Upper lobe of left lung (tissue), 6 donors: ENCODE measurements around the gene FAM229A. TPM values are rescaled to one million over a fixed set of nuclear protein-coding genes. Genes with fewer than 3 reads are reported as not detected.
"Not testable (repeated sequence)": the region's sequence is repeated elsewhere in the genome, so short reads cannot be mapped to it uniquely, and the experiment has no call there.

Experiments used
- ATAC-seq, 2 donors: fragments of 200-7000 bp; cut with Tn5 transposase; one replicate each; pipeline ENCODE4 v1.9.1; 2022; ENCODE audit warnings: mild to moderate bottlenecking in 2 of 2, moderate library complexity in 2 of 2; ENCODE audit not compliant: low FRiP score in 2 of 2
- DNase-seq, 2 donors: peaks; one replicate each; pipeline ENCODE4 v3.0.0-alpha.2; 2019 to 2020
- H3K27ac ChIP-seq, 4 donors: fragments of 200-600 bp; sonication (generic); one replicate each; pipeline ENCODE4 v1.5.1; 2016 to 2019
- H3K27me3 ChIP-seq, 4 donors: fragments of 200-600 bp; sonication (generic); one replicate each; pipeline ENCODE4 v1.5.1; 2017 to 2019
- H3K36me3 ChIP-seq, 4 donors: fragments of 200-600 bp; sonication (generic); one replicate each; pipeline ENCODE4 v1.5.1; 2016 to 2019
- H3K4me1 ChIP-seq, 4 donors: fragments of 200-600 bp; sonication (generic); one replicate each; pipeline ENCODE4 v1.5.1; 2018 to 2019
- H3K4me3 ChIP-seq, 4 donors: fragments of 200-600 bp; sonication (generic); one replicate each; pipeline ENCODE4 v1.5.1; 2017 to 2019; ENCODE audit warnings: mild to moderate bottlenecking in 2 of 4, moderate library complexity in 1 of 4
- H3K9me3 ChIP-seq, 4 donors: fragments of 200-600 bp; sonication (generic); one replicate each; pipeline ENCODE4 v1.5.1; 2018 to 2019
- EP300 ChIP-seq, 4 donors: sonication (generic); formaldehyde crosslinking; IDR thresholded peaks; one replicate each; pipeline ENCODE4 v1.5.1; 2017; ENCODE audit warnings: antibody characterized with exemption in 4 of 4, control low read depth in 2 of 4
- POLR2A ChIP-seq, 4 donors: fragments of 450-650 bp; IDR thresholded peaks; one replicate each; pipeline ENCODE4 v1.5.1; 2016 to 2017; ENCODE audit warnings: antibody characterized with exemption in 4 of 4, mild to moderate bottlenecking in 2 of 4
- POLR2AphosphoS5 ChIP-seq, 2 donors: sonication (generic); formaldehyde crosslinking; IDR thresholded peaks; one replicate each; pipeline ENCODE4 v1.5.1; 2017; ENCODE audit warnings: antibody characterized with exemption in 2 of 2
- WGBS, 2 donors: methylation state at CpG; one replicate each; pipeline ENCODE4 v1.1.5; 2017 to 2018; 5-methylcytosine and 5-hydroxymethylcytosine counted together
- total RNA-seq, 6 donors: library from RNA; depleted of rRNA in 4 of 6; stranded (reverse); fragments of >200 nt in 4 of 6; gene quantifications; one replicate each; pipeline versions ENCODE4 v1.1.0 to v1.2.1, GENCODE V29; 2016 to 2021
- TF ChIP-seq, protein P1 (sequence below), 6 experiments: fragments of 450-650 bp in 4 of 6; fragments of 200-600 bp in 2 of 6; sonication (generic) in 2 of 6; IDR thresholded peaks; one replicate each; pipeline ENCODE4 v1.5.1; 2016 to 2019; ENCODE audit warnings: antibody characterized with exemption in 6 of 6
- donor health status: DM: no; HTN: no; CAD: no; lungs with moderate emphysema.
- donor health status: DM: no; HTN: yes; CAD: no; lungs with severe emphysema.

The FAM229A gene
- total RNA-seq, 6 donors from 2014 or later, result 4.3 to 43.0 (median 10.5) TPM

DNA sequence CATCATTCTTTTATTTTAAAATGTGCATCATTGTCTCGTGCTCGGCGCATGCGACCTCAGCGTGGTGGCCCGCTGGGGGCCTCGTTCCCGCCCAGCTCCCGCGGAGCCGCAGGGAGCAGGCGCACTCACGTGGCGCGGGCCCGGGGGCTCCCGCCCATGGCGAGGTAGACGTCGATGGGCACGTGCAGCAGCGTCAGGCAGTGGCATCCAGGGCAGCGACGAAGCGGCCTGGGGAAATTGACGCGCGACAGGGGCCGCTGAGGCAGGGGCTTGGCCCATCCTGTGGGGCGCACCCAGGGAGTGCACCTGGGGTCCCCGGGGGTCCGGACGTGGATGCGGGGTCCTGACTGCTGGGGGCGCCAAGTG, 994 bp downstream of the FAM229A start:
- Histone ChIP-seq H3K4me3 (peak overlapping the region in 3 of 4 donors; percentile 33 to 47 (median 45)), H3K27ac (no peak overlapping the region), H3K9me3 (no peaks in the 10 kb centered on the region), H3K36me3 (peaks cover 0 to 31% (median 15%) of the 10 kb centered on the region in 4 donors), H3K27me3 (peaks cover 0 to 4% (median 0%) of the 10 kb centered on the region in 4 donors), H3K4me1 (peaks cover 13 to 24% (median 15%) of the 10 kb centered on the region in 4 donors)
- no peak for DNase-seq
- TF ChIP-seq, protein P1, sequence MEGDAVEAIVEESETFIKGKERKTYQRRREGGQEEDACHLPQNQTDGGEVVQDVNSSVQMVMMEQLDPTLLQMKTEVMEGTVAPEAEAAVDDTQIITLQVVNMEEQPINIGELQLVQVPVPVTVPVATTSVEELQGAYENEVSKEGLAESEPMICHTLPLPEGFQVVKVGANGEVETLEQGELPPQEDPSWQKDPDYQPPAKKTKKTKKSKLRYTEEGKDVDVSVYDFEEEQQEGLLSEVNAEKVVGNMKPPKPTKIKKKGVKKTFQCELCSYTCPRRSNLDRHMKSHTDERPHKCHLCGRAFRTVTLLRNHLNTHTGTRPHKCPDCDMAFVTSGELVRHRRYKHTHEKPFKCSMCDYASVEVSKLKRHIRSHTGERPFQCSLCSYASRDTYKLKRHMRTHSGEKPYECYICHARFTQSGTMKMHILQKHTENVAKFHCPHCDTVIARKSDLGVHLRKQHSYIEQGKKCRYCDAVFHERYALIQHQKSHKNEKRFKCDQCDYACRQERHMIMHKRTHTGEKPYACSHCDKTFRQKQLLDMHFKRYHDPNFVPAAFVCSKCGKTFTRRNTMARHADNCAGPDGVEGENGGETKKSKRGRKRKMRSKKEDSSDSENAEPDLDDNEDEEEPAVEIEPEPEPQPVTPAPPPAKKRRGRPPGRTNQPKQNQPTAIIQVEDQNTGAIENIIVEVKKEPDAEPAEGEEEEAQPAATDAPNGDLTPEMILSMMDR (IDR thresholded peaks at IDR 0.05), result no peak
- TF ChIP-seq POLR2A (IDR thresholded peaks at IDR 0.05), result no peak
- no peak for TF ChIP-seq POLR2AphosphoS5 (IDR thresholded peaks at IDR 0.05)
- no peak for TF ChIP-seq EP300 (IDR thresholded peaks at IDR 0.05)
- WGBS, 2 donors, result 77 to 78% methylated on average over 21 to 30 of the region's 35 CpGs
- ATAC-seq, result no peak

DNA sequence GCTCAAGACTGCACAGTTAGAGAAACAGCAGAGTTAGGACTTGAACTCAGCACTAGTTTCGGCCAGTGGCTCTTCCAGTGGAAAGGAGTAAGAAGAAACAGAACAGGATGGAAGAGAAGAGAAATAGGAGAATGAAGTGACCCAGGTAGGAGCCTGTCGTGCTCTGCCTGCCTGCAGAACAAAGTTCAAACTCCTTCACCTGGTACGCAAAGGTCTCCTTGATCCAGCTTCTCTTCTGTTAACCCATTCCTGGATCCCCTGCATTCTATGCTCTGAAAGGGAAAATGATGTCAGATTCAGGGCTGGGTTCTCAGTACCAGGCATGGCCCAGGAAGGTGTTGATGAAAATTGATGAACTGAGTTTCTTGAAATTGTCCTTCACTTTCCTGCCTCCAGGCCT, 3.9 kb downstream of the FAM229A start:
- Histone ChIP-seq H3K27me3 (peaks cover 0 to 4% (median 0%) of the 10 kb centered on the region in 4 donors), H3K36me3 (peaks cover 0 to 5% (median 1%) of the 10 kb centered on the region in 4 donors), H3K4me3 (no peak overlapping the region), H3K9me3 (no peaks in the 10 kb centered on the region), H3K4me1 (peaks cover 17 to 33% (median 22%) of the 10 kb centered on the region in 4 donors), H3K27ac (no peak overlapping the region)
- DNase-seq, result no peak
- WGBS, 2 donors, result 81 to 93% methylated on average over 3 of the region's 3 CpGs
- no peak for TF ChIP-seq EP300 (IDR thresholded peaks at IDR 0.05)
- TF ChIP-seq POLR2AphosphoS5 (IDR thresholded peaks at IDR 0.05), result no peak
- TF ChIP-seq, protein P1 (IDR thresholded peaks at IDR 0.05), result no peak
- no peak for TF ChIP-seq POLR2A (IDR thresholded peaks at IDR 0.05)
- no peak for ATAC-seq

DNA sequence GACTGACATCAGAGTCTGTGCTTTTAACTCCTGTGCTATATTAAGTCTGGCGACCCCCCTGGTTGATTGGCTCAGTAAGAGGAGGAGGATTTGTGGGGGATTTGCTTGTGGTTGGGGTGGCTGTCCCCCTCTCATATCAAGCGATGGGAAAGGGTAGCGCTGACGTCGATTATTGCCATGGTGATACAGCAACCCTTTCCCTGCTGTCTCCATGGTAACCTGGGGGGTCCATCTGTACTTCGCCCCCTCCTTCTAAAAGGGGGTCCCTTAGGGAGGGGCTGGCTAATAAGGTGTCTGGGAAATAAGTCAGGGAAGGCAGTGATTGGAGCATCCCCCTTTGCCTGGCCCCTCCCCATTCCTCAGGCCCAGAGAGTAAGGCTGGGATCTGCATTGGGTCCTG, 4.7 kb downstream of the FAM229A start:
- ATAC-seq, result no peak
- 77 to 83% methylated on average over 1 to 6 of the region's 6 CpGs for WGBS, 2 donors
- no peak overlapping the region for H3K4me3 ChIP-seq

GRCh38 chr1:32356478-32356877, 5.8 kb downstream of the FAM229A start:
- no peaks in the 10 kb centered on the region for H3K27me3 ChIP-seq
- no peak for ATAC-seq
- TF ChIP-seq POLR2A (IDR thresholded peaks at IDR 0.05) (no peak), POLR2AphosphoS5 (IDR thresholded peaks at IDR 0.05) (no peak), EP300 (IDR thresholded peaks at IDR 0.05) (no peak)
- TF ChIP-seq, protein P1 (IDR thresholded peaks at IDR 0.05), result no peak
- H3K27ac ChIP-seq, result no peak overlapping the region
- no peak for DNase-seq
- no peaks in the 10 kb centered on the region for H3K9me3 ChIP-seq
- WGBS, 2 donors, result 90 to 95% methylated on average over 1 of the region's 1 CpG
- peaks cover 23 to 37% (median 26%) of the 10 kb centered on the region in 4 donors for H3K4me1 ChIP-seq
- no peaks in the 10 kb centered on the region for H3K36me3 ChIP-seq
- H3K4me3 ChIP-seq, result no peak overlapping the region

More for the DNA sequence above, 4.7 kb downstream of the FAM229A start:
- no peaks in the 10 kb centered on the region for H3K36me3 ChIP-seq
- DNase-seq, result no peak
- H3K4me1 ChIP-seq, result peaks cover 26 to 39% (median 30%) of the 10 kb centered on the region in 4 donors
- H3K27me3 ChIP-seq, result peaks cover 0 to 4% (median 0%) of the 10 kb centered on the region in 4 donors
- no peak overlapping the region for H3K27ac ChIP-seq
- H3K9me3 ChIP-seq, result no peaks in the 10 kb centered on the region
- TF ChIP-seq POLR2AphosphoS5 (IDR thresholded peaks at IDR 0.05), result no peak
- TF ChIP-seq, protein P1 (IDR thresholded peaks at IDR 0.05), result no peak
- no peak for TF ChIP-seq EP300 (IDR thresholded peaks at IDR 0.05)
- no peak for TF ChIP-seq POLR2A (IDR thresholded peaks at IDR 0.05)

GRCh38 chr1:32355778-32356177, 6.5 kb downstream of the FAM229A start:
- not testable (repeated sequence) for H3K4me3 ChIP-seq, H3K36me3 ChIP-seq, DNase-seq, H3K27ac ChIP-seq, H3K9me3 ChIP-seq, H3K27me3 ChIP-seq, ATAC-seq
- 95 to 97% methylated on average over 6 of the region's 6 CpGs for WGBS, 2 donors
- H3K4me1 ChIP-seq, result peaks cover 22 to 37% (median 25%) of the 10 kb centered on the region in 4 donors
